ENCODE measurements around the gene TRIM29. TPM values are rescaled to one million over a fixed set of nuclear protein-coding genes. Genes with fewer than 3 reads are reported as not detected.
"Not testable (repeated sequence)": the region's sequence is repeated elsewhere in the genome, so short reads cannot be mapped to it uniquely, and the experiment has no call there.

TRIM29 gene
- total RNA-seq, 2 donors from 2014 or later: 0.26 to 6.3 TPM

- DNase-seq (no peak), ATAC-seq (no peak)
- Histone ChIP-seq H3K4me3 (no peak overlapping the region), H3K36me3 (replicated peaks in 1 of 2; ENCODE audit: insufficient read depth in 1 of 2, low read depth in 2 of 2) (no peaks in the 10 kb centered on the region), H3K27ac (no peak overlapping the region), H3K27me3 (peaks cover 0 to 6% of the 10 kb centered on the region in 2 donors), H3K9me3 (no peaks in the 10 kb centered on the region), H3K4me1 (no peaks in the 10 kb centered on the region)
- TF ChIP-seq POLR2A (IDR thresholded peaks at IDR 0.05): no peak
- TF ChIP-seq, protein P1, sequence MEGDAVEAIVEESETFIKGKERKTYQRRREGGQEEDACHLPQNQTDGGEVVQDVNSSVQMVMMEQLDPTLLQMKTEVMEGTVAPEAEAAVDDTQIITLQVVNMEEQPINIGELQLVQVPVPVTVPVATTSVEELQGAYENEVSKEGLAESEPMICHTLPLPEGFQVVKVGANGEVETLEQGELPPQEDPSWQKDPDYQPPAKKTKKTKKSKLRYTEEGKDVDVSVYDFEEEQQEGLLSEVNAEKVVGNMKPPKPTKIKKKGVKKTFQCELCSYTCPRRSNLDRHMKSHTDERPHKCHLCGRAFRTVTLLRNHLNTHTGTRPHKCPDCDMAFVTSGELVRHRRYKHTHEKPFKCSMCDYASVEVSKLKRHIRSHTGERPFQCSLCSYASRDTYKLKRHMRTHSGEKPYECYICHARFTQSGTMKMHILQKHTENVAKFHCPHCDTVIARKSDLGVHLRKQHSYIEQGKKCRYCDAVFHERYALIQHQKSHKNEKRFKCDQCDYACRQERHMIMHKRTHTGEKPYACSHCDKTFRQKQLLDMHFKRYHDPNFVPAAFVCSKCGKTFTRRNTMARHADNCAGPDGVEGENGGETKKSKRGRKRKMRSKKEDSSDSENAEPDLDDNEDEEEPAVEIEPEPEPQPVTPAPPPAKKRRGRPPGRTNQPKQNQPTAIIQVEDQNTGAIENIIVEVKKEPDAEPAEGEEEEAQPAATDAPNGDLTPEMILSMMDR (IDR thresholded peaks at IDR 0.05): no peak
- 20 to 50% methylated on average over 1 to 5 of the region's 5 CpGs for WGBS, 2 donors
- intact Hi-C loops (cut with DNase I): no loop called here
Observed at GRCh38 chr11:120147950-120148270, 10.0 kb upstream of the TRIM29 start.

- no peak for ATAC-seq
- Histone ChIP-seq H3K36me3 (replicated peaks in 1 of 2; ENCODE audit: insufficient read depth in 1 of 2, low read depth in 2 of 2) (no peaks in the 10 kb centered on the region), H3K4me3 (no peak overlapping the region), H3K27me3 (peaks cover 0 to 6% of the 10 kb centered on the region in 2 donors), H3K9me3 (no peaks in the 10 kb centered on the region), H3K27ac (no peak overlapping the region), H3K4me1 (no peaks in the 10 kb centered on the region)
- peak in 1 of 4 donors; percentile 4 for DNase-seq
- intact Hi-C loops (cut with DNase I): no loop called here
- WGBS, 2 donors: 71 to 78% methylated on average over 17 of the region's 17 CpGs
- TF ChIP-seq, protein P1 (IDR thresholded peaks at IDR 0.05): no peak
- TF ChIP-seq POLR2A (IDR thresholded peaks at IDR 0.05): no peak
Observed at GRCh38 chr11:120147094-120147949, 9.4 kb upstream of the TRIM29 start.

GRCh38 chr11:120146413-120147093, 8.6 kb upstream of the TRIM29 start:
- intact Hi-C loops (cut with DNase I): no loop called here
- H3K9me3 ChIP-seq: no peaks in the 10 kb centered on the region
- H3K27me3 ChIP-seq: peaks cover 0 to 6% of the 10 kb centered on the region in 2 donors
- WGBS, 2 donors: 57 to 59% methylated on average over 14 of the region's 14 CpGs
- no peak for ATAC-seq
- peak in 1 of 4 donors; percentile 10 for DNase-seq
- no peaks in the 10 kb centered on the region for H3K36me3 ChIP-seq (replicated peaks in 1 of 2; ENCODE audit: insufficient read depth in 1 of 2, low read depth in 2 of 2)
- no peak overlapping the region for H3K27ac ChIP-seq
- H3K4me3 ChIP-seq: no peak overlapping the region
- TF ChIP-seq, protein P1 (IDR thresholded peaks at IDR 0.05): no peak
- no peak for TF ChIP-seq POLR2A (IDR thresholded peaks at IDR 0.05)
- H3K4me1 ChIP-seq: no peaks in the 10 kb centered on the region

- intact Hi-C loops (cut with DNase I): no loop called here
- Histone ChIP-seq H3K4me1 (no peaks in the 10 kb centered on the region), H3K9me3 (no peaks in the 10 kb centered on the region), H3K36me3 (replicated peaks in 1 of 2; ENCODE audit: insufficient read depth in 1 of 2, low read depth in 2 of 2) (no peaks in the 10 kb centered on the region), H3K27ac (no peak overlapping the region), H3K4me3 (no peak overlapping the region), H3K27me3 (peaks cover 0 to 6% of the 10 kb centered on the region in 2 donors)
- no peak for TF ChIP-seq POLR2A (IDR thresholded peaks at IDR 0.05)
- TF ChIP-seq, protein P1 (IDR thresholded peaks at IDR 0.05): no peak
- DNase-seq (no peak), ATAC-seq (no peak)
- WGBS, 2 donors: 51 to 67% methylated on average over 8 of the region's 8 CpGs
Observed at GRCh38 chr11:120144501-120144900, 6.6 kb upstream of the TRIM29 start.

DNA sequence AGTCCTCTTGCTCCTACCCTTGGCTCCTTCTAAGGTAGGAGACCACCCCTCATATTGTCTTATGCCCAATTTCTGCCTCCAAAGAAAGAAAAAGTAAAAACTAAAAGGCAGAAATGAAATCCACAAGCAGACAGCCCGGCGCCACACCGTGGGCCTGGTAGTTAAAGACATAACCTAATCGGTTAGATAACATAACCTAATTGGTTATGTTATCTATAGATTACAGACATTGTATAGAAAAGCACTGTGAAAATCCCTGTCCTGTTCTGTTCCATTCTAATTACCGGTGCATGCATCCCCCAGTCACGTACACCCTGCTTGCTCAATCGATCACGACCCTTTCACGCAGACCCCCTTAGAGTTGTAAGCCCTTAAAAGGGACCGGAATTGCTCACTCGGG, 5.6 kb upstream of the TRIM29 start:
- H3K9me3 ChIP-seq; DNase-seq; H3K4me1 ChIP-seq; H3K4me3 ChIP-seq; H3K27ac ChIP-seq; H3K27me3 ChIP-seq; H3K36me3 ChIP-seq (replicated peaks in 1 of 2; ENCODE audit: insufficient read depth in 1 of 2, low read depth in 2 of 2); ATAC-seq; intact Hi-C loops (cut with DNase I): not testable (repeated sequence)
- WGBS, 2 donors: 78 to 83% methylated on average over 11 of the region's 11 CpGs
